C4-2B (cell line): ENCODE results near the gene SFSWAP.

ENCODE experiments used
- H3K27ac ChIP-seq: fragments of 450-650 bp; 2 replicates; pipeline ENCODE4 v1.5.1; 2017
- ZFX ChIP-seq: fragments of 450-650 bp; IDR thresholded peaks from 2 replicates; pipeline ENCODE4 v1.6.1; 2017
- TF ChIP-seq, protein P1 (sequence below): fragments of 450-650 bp; conservative IDR thresholded peaks from 2 replicates; pipeline ENCODE4 v1.5.1; 2017; ENCODE audit warnings: mild to moderate bottlenecking

The SFSWAP gene

GRCh38 chr12:131845121-131845520 lies 134.2 kb downstream of the SFSWAP start:
- TF ChIP-seq ZFX: no peak
- TF ChIP-seq, protein P1, sequence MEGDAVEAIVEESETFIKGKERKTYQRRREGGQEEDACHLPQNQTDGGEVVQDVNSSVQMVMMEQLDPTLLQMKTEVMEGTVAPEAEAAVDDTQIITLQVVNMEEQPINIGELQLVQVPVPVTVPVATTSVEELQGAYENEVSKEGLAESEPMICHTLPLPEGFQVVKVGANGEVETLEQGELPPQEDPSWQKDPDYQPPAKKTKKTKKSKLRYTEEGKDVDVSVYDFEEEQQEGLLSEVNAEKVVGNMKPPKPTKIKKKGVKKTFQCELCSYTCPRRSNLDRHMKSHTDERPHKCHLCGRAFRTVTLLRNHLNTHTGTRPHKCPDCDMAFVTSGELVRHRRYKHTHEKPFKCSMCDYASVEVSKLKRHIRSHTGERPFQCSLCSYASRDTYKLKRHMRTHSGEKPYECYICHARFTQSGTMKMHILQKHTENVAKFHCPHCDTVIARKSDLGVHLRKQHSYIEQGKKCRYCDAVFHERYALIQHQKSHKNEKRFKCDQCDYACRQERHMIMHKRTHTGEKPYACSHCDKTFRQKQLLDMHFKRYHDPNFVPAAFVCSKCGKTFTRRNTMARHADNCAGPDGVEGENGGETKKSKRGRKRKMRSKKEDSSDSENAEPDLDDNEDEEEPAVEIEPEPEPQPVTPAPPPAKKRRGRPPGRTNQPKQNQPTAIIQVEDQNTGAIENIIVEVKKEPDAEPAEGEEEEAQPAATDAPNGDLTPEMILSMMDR: no peak
- no peak overlapping the region for H3K27ac ChIP-seq

DNA sequence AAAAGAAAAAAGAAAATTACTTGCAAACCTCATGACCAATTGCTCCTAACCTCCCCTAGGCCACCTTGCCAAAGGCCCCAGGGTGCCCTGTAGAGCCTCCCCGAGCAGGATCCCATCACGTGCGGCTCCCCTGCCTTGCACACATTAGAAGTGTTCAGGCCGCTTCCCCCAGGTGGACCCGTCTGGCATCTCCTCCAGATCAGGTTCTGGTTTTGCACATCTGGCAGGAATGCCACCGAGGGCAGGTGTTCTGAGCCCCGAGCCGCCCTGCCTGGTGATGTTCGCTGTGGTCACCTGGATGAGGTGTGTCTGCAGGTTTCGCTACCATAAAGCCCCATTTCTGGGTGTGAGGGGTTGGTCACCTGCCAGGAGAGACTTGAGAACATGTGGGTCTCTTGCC lies 136.6 kb downstream of the SFSWAP start:
- H3K27ac ChIP-seq: no peak overlapping the region
- TF ChIP-seq, protein P1: no peak
- no peak for TF ChIP-seq ZFX

- TF ChIP-seq, protein P1: no peak
- no peak for TF ChIP-seq ZFX
- H3K27ac ChIP-seq: no peak overlapping the region
Observed at GRCh38 chr12:131848753-131849152, 137.9 kb downstream of the SFSWAP start.
